Hematopoietic multipotent progenitor cell treated with erythropoietin and hydrocortisone succinate and interleukin-3 and kit ligand, for 8 days (in vitro differentiated cells): ENCODE data around the gene CSNK1D.

Experiments
- DNase-seq: peaks from one replicate; pipeline ENCODE4 v3.0.0-alpha.2; 2015

The CSNK1D gene

GRCh38 chr17:82238472-82239201 lies 34.9 kb downstream of the CSNK1D start:
- peak; percentile 86 for DNase-seq

DNA sequence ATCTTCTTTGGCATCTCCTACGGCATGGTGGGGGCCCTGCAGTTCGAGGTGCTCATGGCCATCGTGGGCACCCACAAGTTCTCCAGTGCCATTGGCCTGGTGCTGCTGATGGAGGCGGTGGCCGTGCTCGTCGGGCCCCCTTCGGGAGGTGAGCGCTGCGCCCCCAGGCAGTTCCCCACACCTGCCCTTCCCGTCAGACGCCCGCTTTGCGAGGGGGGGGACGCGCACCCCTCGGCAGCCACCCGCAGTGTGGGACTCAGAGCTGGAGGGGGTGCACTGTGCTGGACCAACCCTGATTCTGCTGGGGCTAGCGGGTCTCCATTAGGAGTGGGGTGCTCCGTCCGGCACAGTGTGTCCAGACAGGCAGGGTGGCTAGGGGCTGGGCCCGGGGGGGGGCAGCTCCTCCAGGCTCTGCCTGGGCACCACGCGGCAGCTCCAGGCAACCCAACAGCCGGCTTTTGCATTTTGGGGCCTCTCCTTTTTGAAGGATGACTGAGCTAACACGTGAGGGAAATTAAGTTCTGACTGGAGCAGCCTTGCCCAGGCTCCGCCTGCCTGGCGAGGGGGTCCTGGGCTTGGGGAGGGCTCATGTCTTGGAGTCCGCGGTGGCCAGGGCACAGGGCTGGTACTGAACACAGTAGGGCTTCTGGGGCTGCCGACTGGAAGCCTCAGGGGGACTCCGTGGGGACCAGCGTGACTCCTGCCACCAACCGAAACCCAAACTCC lies 35.6 kb downstream of the CSNK1D start:
- DNase-seq, result no peak

DNA sequence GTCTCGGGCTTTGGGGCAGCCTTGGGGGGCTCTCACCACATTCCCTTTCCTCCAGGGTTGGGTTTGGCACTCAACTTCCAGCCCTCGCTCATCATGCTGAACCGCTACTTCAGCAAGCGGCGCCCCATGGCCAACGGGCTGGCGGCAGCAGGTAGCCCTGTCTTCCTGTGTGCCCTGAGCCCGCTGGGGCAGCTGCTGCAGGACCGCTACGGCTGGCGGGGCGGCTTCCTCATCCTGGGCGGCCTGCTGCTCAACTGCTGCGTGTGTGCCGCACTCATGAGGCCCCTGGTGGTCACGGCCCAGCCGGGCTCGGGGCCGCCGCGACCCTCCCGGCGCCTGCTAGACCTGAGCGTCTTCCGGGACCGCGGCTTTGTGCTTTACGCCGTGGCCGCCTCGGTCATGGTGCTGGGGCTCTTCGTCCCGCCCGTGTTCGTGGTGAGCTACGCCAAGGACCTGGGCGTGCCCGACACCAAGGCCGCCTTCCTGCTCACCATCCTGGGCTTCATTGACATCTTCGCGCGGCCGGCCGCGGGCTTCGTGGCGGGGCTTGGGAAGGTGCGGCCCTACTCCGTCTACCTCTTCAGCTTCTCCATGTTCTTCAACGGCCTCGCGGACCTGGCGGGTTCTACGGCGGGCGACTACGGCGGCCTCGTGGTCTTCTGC lies 36.3 kb downstream of the CSNK1D start:
- DNase-seq, result no peak

DNA sequence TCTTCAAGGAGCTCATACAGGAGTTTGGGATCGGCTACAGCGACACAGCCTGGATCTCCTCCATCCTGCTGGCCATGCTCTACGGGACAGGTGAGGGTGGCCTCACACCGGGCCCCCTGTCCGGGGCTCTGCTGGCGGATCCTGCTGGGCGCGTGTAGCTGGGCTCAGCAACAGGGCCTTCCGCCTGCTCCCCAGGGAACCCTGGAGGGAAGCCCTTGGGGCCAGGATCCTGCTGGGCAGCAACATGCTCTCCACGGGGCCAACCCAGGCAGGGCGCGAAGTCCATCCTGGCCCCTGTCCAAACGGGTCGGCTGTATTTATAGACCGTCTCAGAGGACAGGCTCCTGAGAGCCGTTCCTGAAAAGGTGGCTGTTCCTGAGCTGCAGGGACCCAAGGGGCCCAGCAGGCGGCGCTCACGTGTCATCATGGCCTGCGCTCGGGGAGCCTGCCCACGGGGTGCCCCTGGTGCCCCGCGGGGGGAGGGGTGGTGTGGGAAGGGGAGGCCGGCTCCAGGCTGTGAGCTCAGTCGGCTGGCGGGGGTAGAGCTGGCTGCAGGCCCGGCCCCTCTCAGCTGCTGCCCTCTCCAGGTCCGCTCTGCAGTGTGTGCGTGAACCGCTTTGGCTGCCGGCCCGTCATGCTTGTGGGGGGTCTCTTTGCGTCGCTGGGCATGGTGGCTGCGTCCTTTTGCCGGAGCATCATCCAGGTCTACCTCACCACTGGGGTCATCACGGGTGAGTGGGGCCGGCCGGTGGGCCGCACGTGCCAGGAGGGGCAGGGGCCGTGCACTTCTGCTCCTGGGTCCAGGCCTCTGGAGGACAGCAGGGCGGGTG lies 37.1 kb downstream of the CSNK1D start:
- peak; percentile 71 for DNase-seq

DNA sequence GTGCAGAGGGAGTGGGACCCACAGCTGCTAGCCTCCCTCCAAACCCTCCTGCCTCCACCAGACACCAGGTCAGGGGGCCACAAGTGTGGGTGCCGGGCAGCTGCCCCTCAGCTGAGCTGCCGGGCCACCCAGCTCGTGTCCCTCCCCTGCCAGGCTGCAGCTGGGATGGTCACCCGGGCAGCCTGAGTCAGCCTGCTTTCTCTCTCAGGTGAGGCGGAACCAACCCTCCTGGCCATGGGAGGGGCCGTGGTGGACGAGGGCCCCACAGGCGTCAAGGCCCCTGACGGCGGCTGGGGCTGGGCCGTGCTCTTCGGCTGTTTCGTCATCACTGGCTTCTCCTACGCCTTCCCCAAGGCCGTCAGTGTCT lies 37.7 kb downstream of the CSNK1D start:
- no peak for DNase-seq

- DNase-seq, result no peak
These were observed 38.3 kb downstream of the CSNK1D start for GRCh38 chr17:82235056-82235774.

DNA sequence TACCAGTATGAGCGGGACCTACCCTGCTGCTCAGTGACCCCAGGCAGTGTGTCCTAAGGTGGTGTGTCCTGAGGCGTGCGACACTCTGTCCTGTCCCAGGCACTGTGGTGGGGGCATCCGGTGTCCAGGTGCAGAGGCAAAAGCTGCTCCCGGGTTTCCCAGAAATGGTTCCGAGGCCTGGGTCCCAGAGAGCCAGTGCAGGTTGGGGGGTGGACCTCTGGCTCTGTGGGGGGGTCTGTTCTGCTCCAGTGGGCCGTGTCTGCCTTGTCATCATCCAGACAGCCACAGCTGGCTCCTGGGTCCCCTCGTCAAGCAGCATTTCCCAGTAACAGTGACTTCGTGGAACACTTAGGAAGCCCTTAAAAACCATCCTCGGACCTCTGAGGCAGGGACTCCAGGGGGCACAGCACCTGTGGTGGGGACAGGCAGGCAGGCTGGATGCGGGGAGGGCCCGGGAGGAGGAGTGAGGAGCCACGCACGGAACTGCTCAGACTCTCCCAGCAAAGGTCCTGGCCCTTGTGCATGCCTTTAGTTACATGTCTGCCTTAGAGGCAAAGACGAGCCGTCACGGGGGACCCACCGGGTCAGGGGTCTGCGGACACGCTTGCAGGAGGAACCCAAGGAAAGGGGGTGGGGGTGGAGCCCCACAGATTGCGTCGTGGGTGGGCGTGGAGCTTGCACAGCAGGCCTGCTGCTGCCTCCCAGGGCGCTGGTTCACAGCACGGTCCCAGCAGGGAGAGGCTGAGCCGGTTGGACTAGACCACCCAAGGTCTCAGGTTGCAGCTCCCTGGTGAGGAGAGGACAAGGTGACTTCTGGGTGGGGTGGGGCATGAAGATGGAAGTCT lies 39.1 kb downstream of the CSNK1D start:
- DNase-seq, result no peak

- no peak for DNase-seq
These were observed 40.4 kb downstream of the CSNK1D start for GRCh38 chr17:82232876-82233785.

DNA sequence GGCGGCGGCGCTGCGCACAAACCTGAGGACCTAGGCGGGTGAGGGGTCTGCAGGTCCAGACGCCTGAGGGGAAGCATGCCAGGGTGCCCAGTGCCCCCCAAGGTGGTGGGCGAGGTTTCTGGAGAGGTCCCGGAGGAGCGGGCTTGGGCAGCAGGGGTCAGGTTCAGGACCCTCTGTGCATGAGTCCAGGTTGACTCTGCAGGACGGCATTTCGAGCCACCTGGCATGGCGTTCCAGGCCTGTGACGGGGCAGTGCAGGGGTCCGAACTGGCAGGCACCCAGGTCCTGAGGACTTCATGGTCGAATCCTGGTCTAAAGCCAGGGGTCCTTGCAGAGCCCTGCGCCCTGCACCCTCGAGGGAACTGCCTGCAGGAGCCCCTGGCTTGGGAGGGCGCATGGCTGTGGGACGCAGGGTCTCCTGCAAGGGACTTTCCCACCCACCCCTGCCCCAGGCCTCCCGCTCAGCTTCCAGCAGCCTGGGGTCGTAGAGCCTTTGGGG lies 41.1 kb downstream of the CSNK1D start:
- DNase-seq, result no peak

DNA sequence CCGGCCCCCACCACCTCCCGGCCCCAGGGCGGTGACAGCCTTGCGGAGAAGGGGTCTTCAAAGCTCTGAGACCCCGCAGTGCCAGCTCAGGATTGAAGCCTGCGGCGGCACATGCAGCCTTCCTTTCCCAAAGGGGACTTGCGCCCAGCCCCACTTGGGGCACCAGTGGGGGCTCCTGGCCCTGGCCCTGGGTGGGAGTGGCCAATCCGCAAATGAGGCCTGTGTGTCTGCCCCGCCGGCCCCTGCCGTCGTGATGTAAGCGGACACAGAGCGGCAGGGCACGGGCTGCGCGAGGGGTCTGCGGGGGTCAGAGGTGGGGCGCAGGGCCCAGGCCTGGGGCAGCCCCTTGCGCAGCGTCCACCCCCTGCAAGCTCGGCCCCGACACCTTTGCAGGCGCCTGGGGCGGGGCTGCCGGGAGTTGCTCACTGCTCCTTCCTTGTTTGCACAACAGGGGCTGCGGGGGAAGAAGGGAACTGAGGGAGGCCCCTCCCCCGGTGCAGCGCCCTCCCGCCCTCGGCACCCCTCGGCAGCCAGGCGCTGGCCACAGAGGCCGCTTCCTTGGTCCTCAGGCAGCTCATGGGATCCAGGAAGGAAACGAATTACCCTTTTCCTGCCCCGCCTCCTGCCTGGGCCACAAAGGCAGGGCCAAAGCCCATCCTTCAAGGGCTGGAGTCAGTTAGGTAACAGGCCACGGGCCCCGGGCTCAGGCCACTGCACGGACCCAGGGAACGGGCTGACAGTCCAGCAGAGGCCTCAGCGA lies 41.8 kb downstream of the CSNK1D start:
- DNase-seq, result peak; percentile 38

DNA sequence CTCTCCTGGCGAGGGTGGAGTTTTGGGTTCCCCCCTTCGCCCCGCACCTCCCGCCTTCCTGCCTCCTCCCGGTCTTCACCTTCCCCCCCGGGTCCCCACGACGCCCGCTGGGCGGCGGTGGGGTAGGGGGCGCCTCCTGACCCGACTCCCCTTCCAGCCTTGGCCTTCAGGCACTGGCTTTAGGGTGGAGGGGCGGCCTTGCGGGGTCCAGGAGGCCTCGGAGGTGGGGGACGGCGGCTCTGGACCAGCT lies 42.3 kb downstream of the CSNK1D start:
- DNase-seq, result no peak

- peak; percentile 78 for DNase-seq
These were observed 42.7 kb downstream of the CSNK1D start for GRCh38 chr17:82230609-82231311.

DNA sequence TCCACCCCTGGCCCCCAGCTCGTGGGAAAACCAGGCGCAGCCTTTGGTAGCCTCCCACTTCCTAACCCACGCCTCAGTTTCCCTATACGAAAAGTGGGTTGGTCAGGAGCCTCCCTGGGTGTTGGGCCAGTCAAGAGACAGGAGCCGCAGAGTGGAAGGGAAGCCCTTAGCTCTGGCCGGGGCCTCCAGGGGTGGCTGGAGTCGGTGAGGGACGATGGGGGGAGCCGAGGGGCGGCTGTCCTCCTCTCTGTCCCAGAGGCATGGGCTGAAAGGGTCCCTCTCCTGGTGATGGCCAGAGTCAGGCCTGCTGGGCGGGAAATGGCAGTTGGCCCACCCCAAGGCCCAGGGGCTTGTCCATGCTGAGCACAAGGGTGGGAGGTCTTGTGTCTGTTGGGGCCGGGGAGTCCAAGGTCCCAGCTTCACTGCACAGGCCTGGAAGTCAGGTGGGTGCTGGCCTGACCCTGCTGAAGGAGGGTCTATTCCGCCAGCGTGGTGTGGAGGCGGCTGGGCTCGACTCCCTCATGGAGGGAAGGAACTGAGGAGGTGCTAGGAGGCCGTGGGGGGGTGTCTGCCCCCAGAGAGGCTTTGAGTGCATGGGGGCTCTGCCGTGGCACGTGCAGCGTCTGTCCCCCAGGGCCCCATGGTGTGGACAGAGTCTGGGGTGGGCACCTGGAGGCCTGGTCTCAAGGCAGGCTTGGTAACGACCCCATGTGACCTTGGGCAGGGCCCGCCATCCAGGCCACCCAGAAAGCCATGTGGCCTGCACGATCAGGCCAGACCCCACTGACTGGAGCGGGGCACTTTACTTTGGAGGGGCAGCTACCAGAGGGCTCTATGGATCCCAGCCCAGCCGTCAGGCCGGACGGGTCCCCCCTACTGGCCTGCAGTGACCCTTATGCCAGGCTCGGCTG lies 43.5 kb downstream of the CSNK1D start:
- DNase-seq, result peak; percentile 15

DNA sequence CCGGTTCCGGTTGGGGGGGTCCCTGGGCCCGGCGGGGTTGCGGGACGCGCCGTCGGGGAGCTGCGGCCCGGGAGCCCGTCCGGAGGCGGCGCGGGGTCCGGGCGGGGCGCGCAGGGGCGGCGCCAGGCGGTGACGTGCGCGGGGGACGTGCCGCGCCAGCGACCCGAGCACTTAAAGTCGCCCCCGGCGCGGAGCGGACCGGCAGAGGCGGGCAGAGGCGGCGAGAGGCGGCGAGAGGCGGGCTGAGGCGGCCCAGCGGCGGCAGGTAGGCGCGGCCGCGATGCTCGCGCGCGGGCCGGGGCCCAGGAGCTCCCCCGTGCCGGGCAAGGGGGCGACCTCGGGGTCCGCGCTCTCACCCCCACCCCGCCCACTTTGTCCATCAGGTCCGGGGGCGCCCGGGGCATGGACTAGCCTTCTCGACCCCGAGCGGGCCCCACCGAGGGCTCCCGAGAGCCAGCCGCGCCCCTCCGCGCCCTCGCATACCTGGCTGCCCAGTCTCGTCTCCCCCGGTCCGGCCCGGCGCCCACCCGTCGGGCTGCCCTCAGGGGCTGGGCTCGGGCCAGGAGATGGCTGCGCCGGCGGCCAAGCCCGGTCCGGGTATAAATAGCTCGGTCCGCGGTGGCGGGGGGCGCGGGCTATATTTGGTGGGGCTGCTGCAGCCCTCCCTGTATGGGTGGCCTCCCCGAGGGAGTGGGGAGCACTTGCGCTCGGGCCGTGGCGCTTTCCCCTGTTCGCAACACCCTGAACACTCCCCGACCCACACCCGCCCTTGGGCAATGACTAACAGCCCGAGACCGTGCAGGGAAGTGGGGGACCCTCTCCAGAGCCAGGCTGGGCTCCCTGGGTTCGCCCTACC lies 44.4 kb downstream of the CSNK1D start, which contains the start of gene SLC16A3:
Gene SLC16A3, plus strand, starts transcription at position 201 of the 856 bp plus-strand sequence. CDS start 6,967 bp downstream, outside the sequence.
- peak; percentile 56 for DNase-seq

- peak; percentile 49 for DNase-seq
These were observed 45.1 kb downstream of the CSNK1D start for GRCh38 chr17:82228278-82228841.

- DNase-seq, result no peak
These were observed 45.7 kb downstream of the CSNK1D start for GRCh38 chr17:82227629-82228277.
